Measurements from ENCODE around the gene C3orf52. TPM values are rescaled to one million over a fixed set of nuclear protein-coding genes. Genes with fewer than 3 reads are reported as not detected.

C3orf52 gene
- total RNA-seq, 1 donor from 2014 or later: 42.5 TPM

- TF ChIP-seq, protein P1, sequence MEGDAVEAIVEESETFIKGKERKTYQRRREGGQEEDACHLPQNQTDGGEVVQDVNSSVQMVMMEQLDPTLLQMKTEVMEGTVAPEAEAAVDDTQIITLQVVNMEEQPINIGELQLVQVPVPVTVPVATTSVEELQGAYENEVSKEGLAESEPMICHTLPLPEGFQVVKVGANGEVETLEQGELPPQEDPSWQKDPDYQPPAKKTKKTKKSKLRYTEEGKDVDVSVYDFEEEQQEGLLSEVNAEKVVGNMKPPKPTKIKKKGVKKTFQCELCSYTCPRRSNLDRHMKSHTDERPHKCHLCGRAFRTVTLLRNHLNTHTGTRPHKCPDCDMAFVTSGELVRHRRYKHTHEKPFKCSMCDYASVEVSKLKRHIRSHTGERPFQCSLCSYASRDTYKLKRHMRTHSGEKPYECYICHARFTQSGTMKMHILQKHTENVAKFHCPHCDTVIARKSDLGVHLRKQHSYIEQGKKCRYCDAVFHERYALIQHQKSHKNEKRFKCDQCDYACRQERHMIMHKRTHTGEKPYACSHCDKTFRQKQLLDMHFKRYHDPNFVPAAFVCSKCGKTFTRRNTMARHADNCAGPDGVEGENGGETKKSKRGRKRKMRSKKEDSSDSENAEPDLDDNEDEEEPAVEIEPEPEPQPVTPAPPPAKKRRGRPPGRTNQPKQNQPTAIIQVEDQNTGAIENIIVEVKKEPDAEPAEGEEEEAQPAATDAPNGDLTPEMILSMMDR (IDR thresholded peaks at IDR 0.05; ENCODE audit: insufficient read depth, low read length, poor library complexity, severe bottlenecking): no peak
Measured at GRCh38 chr3:112083239-112083638, 3.0 kb upstream of the C3orf52 start.

GRCh38 chr3:112084980-112085705 is 1.0 kb upstream of the C3orf52 start:
- Histone ChIP-seq H3K27me3 (ENCODE audit: control insufficient read depth, insufficient read depth, low read length) (no peaks in the 10 kb centered on the region), H3K36me3 (ENCODE audit: control insufficient read depth, insufficient read depth, low read length) (no peaks in the 10 kb centered on the region), H3K4me3 (ENCODE audit: low read depth, low read length) (no peak overlapping the region)
- DNase-seq (ENCODE audit: low read depth): no peak
- TF ChIP-seq, protein P1 (IDR thresholded peaks at IDR 0.05; ENCODE audit: insufficient read depth, low read length, poor library complexity, severe bottlenecking): no peak

More at GRCh38 chr3:112083239-112083638, 3.0 kb upstream of the C3orf52 start:
- no peak for DNase-seq (ENCODE audit: low read depth)
- Histone ChIP-seq H3K4me3 (ENCODE audit: low read depth, low read length) (no peak overlapping the region), H3K36me3 (ENCODE audit: control insufficient read depth, insufficient read depth, low read length) (no peaks in the 10 kb centered on the region), H3K27me3 (ENCODE audit: control insufficient read depth, insufficient read depth, low read length) (no peaks in the 10 kb centered on the region)

DNA sequence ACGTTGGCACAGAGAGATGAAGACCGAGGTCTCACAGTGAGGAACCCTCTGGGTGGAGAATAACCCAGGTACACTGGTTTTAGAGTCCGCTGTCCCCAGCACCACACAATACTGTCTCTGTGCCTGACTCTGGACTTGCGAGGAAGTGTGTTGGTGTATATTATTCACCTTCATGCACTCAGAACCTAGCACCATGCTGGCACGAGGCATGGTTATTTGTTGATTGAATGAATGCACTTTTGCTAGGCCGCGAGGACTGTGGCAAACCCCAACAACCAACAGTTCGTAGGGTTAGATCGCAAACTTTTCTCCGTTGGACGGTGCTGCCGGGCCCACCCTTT is 484 bp upstream of the C3orf52 start:
- TF ChIP-seq, protein P1 (IDR thresholded peaks at IDR 0.05; ENCODE audit: insufficient read depth, low read length, poor library complexity, severe bottlenecking): no peak
- Histone ChIP-seq H3K27me3 (ENCODE audit: control insufficient read depth, insufficient read depth, low read length) (no peaks in the 10 kb centered on the region), H3K36me3 (ENCODE audit: control insufficient read depth, insufficient read depth, low read length) (no peaks in the 10 kb centered on the region), H3K4me3 (ENCODE audit: low read depth, low read length) (peak overlapping the region; percentile 74)
- no peak for DNase-seq (ENCODE audit: low read depth)

DNA sequence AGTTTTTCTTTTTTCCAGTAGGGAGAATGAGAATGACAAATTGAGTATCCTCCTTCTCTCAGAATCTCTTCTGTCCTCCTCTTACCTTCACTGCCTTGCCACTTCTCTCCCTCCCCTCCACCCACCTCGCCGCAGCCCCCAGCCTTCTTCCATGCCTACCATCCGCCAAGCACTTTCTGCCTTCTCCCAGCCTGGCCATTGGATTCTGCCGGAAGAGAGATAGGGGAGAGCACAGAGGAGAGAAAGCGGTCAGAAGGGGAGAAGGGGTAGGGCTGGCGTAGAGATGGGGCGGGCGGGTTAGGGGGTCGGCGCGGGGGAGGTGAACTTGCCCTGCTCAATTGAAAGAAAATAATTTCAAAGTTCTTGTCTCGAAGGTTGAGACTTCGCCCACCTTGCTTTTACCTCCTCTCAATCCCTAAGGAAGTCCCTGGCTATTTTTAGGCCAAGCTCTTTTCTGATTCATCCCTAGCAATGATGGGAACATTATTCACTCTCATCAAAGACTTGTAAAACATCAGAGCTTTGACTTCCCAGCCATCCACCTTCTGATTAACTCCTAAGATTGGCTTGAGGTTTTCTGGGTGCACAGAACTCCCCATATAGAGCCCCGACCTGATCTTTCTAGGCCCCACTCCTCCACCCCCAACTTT is 811 bp downstream of the C3orf52 start:
- Histone ChIP-seq H3K4me3 (ENCODE audit: low read depth, low read length) (peak overlapping the region; percentile 74), H3K36me3 (ENCODE audit: control insufficient read depth, insufficient read depth, low read length) (no peaks in the 10 kb centered on the region), H3K27me3 (ENCODE audit: control insufficient read depth, insufficient read depth, low read length) (no peaks in the 10 kb centered on the region)
- TF ChIP-seq, protein P1 (IDR thresholded peaks at IDR 0.05; ENCODE audit: insufficient read depth, low read length, poor library complexity, severe bottlenecking): peak; percentile 0
- DNase-seq (ENCODE audit: low read depth): no peak

GRCh38 chr3:112087746-112088145 is 1.6 kb downstream of the C3orf52 start:
- Histone ChIP-seq H3K36me3 (ENCODE audit: control insufficient read depth, insufficient read depth, low read length) (no peaks in the 10 kb centered on the region), H3K4me3 (ENCODE audit: low read depth, low read length) (peak overlapping the region; percentile 74), H3K27me3 (ENCODE audit: control insufficient read depth, insufficient read depth, low read length) (no peaks in the 10 kb centered on the region)
- no peak for DNase-seq (ENCODE audit: low read depth)
- TF ChIP-seq, protein P1 (IDR thresholded peaks at IDR 0.05; ENCODE audit: insufficient read depth, low read length, poor library complexity, severe bottlenecking): no peak
